Measurements from ENCODE around the gene RNF149.
"Not testable (repeated sequence)": the region's sequence is repeated elsewhere in the genome, so short reads cannot be mapped to it uniquely, and the experiment has no call there.

The RNF149 gene, protein sequence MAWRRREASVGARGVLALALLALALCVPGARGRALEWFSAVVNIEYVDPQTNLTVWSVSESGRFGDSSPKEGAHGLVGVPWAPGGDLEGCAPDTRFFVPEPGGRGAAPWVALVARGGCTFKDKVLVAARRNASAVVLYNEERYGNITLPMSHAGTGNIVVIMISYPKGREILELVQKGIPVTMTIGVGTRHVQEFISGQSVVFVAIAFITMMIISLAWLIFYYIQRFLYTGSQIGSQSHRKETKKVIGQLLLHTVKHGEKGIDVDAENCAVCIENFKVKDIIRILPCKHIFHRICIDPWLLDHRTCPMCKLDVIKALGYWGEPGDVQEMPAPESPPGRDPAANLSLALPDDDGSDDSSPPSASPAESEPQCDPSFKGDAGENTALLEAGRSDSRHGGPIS

DNA sequence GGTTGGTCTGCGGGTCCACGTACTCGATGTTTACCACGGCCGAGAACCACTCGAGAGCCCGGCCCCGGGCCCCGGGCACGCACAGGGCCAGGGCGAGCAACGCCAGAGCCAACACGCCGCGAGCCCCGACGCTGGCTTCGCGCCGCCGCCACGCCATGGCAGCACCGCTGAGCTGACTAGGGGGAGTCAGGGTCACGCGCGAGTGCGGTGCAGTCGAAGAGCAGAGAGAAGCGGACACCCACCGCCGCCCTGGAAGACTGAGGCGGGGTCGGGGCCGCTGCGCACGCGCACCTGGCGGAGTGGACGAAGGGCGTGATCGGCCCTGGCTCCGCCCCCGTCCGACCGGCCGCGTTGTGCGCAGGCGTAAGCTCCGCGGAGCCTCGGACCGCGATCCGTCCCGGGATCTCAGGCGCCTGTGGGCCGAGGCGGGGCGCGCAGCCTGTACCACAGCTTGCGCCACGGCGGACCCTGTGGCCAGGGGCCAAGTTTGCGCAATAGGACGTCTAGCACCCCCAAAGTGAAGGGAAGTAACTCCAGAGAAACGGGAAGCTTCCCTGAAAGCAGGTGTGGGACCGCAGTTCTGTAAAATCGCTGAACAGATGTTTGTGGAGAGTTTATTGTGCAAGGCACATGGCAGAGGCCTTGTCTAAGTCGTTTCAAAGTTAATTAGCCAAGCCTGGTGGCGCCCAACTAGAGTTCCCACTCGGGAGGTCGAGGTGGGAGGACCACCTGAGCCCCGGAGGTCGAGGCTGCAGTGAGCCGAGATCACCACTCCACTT, at the start of gene RNF149:
TSS of gene RNF149 (minus strand) at position 270 of the 779 bp plus-strand sequence. CDS start at position 157, 113 bp downstream.
- Mint-ChIP-seq H3K27me3 (no peaks in the 10 kb centered on the region), H3K27ac (peak within 1 kb of the TSS; percentile 98), H3K36me3 (ENCODE audit: low read depth) (peaks cover 25% of the 10 kb centered on the region), H3K9me3 (no peaks in the 10 kb centered on the region), H3K4me3 (peak within 1 kb of the TSS; percentile 95), H3K4me1 (ENCODE audit: low read depth) (peaks cover 81% of the 10 kb centered on the region)

DNA sequence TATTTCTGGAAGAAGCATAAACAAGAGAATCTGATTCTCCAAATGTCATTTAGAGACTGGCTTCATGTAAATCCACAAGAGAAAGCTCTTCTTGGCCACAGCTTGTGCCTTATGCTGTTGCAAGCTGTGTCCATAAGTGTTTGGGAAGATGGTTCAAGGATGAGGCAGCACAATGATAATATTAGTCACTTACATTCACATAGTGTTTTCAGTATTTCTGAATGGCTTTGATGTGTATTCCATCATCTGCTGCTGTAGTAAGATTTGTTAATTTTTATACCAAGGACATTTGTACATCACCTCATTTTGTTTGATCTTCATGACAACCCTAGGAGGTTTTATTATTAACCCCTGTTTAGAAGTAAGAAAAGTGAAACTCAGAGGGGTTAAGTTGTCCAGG, 48.9 kb upstream of the RNF149 start:
- H3K27me3 Mint-ChIP-seq = no peaks in the 10 kb centered on the region
- H3K9me3 Mint-ChIP-seq = no peaks in the 10 kb centered on the region
- peaks cover 17% of the 10 kb centered on the region for H3K4me1 Mint-ChIP-seq (ENCODE audit: low read depth)
- H3K36me3 Mint-ChIP-seq (ENCODE audit: low read depth) = no peaks in the 10 kb centered on the region
- no peak overlapping the region for H3K4me3 Mint-ChIP-seq
- no peak overlapping the region for H3K27ac Mint-ChIP-seq

DNA sequence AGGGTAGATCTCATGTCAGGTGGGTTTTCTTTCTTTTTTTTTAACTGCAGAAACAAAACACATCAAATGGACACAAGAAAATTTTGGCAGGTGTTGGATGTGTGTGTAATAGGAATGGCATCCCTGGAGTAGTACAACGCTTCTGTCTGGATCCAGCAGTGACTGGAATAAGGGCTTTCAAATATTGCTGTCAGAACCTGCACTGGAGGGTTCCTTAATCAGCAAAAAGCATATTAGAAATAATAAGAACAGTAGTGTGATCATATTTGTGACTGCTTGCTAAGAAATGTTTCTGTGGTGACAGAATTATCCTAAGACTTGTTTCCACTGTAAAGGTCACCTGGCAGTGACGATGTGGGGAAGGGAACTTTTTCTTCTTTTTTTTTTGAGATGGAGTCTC, 48.0 kb upstream of the RNF149 start:
- Mint-ChIP-seq H3K4me1 (ENCODE audit: low read depth) (peaks cover 9% of the 10 kb centered on the region), H3K36me3 (ENCODE audit: low read depth) (no peaks in the 10 kb centered on the region), H3K27me3 (no peaks in the 10 kb centered on the region), H3K27ac (no peak overlapping the region), H3K9me3 (no peaks in the 10 kb centered on the region), H3K4me3 (no peak overlapping the region)

DNA sequence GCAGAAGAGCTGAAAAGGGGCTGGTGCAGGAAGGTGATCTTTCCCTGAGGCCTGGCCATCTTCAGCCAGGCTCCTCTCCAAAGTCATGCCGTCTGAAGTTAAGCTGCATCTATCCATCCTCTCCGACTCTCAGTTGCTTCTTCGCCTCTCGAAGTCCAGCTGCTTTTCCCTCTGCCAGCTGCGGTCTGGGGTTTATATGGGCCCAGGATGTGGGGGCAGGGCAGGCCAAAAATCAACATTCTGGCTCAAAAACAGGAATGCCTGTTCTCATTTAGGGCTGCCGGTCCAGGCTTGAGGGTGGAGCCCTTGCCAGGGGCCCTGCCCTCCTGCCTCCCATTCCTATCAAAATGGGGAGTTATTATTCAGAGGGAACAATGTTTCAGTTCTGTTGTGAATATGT, 47.6 kb upstream of the RNF149 start:
- no peaks in the 10 kb centered on the region for H3K9me3 Mint-ChIP-seq
- H3K27ac Mint-ChIP-seq = no peak overlapping the region
- no peaks in the 10 kb centered on the region for H3K36me3 Mint-ChIP-seq (ENCODE audit: low read depth)
- peaks cover 4% of the 10 kb centered on the region for H3K4me1 Mint-ChIP-seq (ENCODE audit: low read depth)
- H3K27me3 Mint-ChIP-seq = no peaks in the 10 kb centered on the region
- no peak overlapping the region for H3K4me3 Mint-ChIP-seq

DNA sequence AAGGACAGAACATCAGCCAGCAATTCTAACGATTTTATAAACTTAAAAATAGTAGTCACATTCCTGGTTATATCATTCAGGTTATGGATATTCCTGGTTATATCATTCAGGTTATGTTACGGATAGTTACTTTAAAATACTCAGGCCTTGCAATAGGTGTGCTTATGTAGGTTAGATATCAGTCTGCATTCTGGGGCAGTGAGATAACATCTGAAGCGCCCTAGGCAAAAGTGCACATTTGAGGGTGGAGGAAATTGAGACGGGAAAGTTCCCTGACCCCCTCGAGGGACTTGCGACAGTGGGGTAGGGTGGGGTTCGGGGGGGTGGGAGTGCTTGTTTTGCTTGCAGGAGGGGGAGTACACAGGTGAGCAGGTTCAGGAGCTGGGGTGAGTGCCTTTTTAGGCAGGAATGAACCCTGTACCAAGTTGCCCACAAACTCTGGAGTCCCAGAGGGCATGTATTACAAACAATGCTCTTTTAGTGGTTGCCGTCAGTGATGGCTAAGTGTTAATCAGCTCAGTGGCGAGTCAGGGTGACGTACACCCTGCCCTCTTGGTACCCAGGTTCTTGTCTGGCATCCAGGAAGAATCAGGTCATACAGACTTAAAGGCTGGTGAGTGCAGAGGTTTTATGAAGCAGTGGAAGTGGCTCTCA, 47.0 kb upstream of the RNF149 start:
- Mint-ChIP-seq H3K9me3 (no peaks in the 10 kb centered on the region), H3K27me3 (no peaks in the 10 kb centered on the region), H3K4me3 (no peak overlapping the region), H3K27ac (no peak overlapping the region), H3K4me1 (ENCODE audit: low read depth) (no peaks in the 10 kb centered on the region), H3K36me3 (ENCODE audit: low read depth) (no peaks in the 10 kb centered on the region)

DNA sequence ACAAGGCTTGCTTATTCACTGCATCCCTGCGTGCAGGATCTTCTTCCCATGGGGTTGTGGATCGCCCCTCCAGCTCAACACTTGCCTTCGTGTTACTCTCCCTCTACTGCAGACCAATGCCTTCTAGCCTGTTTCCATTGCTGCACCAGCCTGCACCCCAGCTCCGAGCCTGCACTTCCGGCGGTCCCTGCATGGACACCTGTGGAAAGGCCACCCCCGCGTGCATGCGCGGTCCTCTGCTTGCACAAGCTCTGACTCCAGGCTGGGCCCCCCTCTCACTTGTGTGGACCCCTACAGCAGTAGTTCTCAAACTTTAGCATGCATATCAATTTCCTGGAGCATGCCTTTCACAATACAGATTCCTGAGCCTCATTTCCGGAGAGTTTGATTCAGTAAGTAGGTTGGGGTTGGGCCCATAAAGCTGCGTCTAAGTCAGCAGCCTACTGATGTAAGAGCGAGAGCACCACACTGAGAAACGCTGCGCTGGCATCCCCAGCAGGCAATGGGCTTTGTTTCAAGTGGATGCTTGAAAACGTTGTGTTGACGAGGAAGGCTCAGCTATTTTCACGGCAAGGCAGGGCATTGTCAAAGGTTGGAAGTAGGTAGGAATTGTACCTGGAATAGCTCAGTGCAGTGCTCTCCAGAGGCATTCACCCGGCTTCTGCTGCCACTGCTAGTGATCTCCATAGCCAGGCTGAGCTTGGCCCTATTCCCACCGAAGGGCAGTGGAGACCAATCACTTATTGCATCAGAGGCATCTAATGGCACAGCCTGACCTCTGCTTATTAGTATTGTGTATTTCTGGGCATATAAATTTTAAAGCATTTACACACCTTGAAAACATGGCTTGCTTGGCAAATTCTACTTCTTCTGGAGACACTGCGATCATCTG, 46.2 kb upstream of the RNF149 start:
- H3K4me3 Mint-ChIP-seq = no peak overlapping the region
- H3K27me3 Mint-ChIP-seq = no peaks in the 10 kb centered on the region
- H3K9me3 Mint-ChIP-seq = no peaks in the 10 kb centered on the region
- H3K4me1 Mint-ChIP-seq (ENCODE audit: low read depth) = no peaks in the 10 kb centered on the region
- no peaks in the 10 kb centered on the region for H3K36me3 Mint-ChIP-seq (ENCODE audit: low read depth)
- no peak overlapping the region for H3K27ac Mint-ChIP-seq

DNA sequence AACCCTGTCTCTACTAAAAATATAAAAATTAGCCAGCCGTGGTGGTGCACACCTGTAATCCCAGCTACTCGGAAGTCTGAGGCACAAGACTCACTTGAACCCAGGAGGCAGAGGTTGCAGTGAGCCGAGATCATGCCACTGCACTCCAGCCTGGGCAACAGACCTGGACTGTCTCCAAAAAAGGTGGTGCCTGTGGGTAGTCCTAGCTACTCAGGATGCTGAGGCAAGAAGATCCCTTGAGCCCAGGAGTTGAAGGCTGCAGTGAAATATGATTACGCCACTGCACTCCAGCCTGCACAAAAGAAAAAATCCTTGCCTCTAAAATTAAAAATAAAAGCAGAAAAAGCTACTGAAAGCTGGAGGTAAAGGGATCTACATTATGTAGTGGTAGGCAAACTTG, 44.1 kb upstream of the RNF149 start:
- not testable (repeated sequence) for H3K36me3 Mint-ChIP-seq (ENCODE audit: low read depth); H3K27ac Mint-ChIP-seq; H3K9me3 Mint-ChIP-seq; H3K4me1 Mint-ChIP-seq (ENCODE audit: low read depth); H3K4me3 Mint-ChIP-seq; H3K27me3 Mint-ChIP-seq

DNA sequence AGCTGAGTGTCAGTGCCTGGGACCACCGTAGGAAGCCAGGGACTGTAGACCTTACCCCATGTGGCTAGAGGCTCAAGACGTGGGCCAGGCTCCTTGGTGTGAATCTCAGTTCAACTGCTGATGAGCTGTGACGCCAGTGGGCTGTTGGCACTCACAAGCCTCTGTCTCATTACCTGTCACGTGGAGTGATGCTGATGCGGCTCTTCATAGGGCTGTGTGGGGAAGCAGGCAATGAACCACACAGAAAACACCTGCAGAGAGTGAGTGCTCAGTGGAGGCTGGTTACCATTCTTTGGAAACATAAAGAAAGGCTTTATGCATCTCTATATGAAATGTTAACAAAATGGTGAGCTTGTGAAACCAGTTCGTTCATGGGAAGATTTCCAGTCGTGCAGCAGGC, 42.7 kb upstream of the RNF149 start:
- Mint-ChIP-seq H3K27me3 (no peaks in the 10 kb centered on the region), H3K4me3 (no peak overlapping the region), H3K27ac (no peak overlapping the region), H3K9me3 (no peaks in the 10 kb centered on the region), H3K36me3 (ENCODE audit: low read depth) (no peaks in the 10 kb centered on the region), H3K4me1 (ENCODE audit: low read depth) (no peaks in the 10 kb centered on the region)

DNA sequence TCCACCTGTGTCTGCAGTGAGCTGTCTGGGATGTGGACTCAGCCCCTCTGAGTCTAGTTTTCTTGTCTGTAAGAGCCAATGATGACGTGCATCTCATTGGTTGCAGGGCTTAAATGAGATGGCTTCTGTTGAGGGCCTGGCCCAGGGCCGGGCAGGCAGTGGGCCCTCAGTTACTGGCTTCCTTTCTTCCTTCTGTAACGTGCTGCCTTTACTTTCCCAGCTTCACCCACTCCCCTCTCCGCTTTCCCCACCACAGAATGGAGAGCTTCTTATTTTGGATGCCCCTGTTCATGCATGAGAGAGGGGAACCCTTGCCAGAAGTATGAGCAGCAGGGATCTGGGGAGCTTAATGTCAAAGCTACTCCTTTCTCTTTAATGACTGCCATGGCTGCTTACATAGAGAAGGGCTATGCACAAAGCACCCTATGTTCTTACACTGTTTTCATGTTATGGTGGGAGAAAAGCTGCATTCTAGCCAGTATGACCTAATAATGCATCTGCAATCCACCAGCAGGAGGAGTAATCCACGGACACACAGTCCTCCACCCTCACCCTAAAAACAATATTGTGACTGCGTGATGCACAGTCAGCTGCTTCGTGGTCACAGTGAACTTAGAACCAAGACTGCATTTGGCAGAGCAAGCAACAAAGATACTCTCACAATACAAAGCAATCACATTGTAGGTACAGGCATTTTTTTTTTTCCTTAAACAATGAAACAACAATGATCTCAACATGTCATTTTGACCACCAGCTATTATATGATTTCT, 41.6 kb upstream of the RNF149 start:
- Mint-ChIP-seq H3K36me3 (ENCODE audit: low read depth) (no peaks in the 10 kb centered on the region), H3K9me3 (no peaks in the 10 kb centered on the region), H3K27ac (no peak overlapping the region), H3K4me1 (ENCODE audit: low read depth) (no peaks in the 10 kb centered on the region), H3K27me3 (no peaks in the 10 kb centered on the region), H3K4me3 (no peak overlapping the region)

DNA sequence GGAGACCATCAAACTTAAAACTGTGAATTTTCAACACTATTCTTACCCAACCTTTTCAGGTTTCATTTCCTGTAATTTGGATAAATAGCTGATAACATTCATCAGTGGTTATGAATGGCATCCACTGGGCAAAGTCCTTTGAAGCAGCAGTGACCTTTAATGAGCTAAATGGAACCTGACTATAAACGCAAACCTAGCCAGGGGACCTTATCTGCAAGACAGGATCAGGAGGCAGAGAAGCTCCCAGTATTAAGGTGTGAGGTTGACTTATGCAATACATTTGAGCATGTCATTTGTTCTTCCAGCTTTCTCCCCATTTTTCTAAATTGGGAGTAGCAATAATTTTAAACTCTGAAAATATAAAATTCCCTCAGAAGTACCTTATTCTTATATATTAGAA, 40.4 kb upstream of the RNF149 start:
- Mint-ChIP-seq H3K4me1 (ENCODE audit: low read depth) (no peaks in the 10 kb centered on the region), H3K36me3 (ENCODE audit: low read depth) (no peaks in the 10 kb centered on the region), H3K9me3 (no peaks in the 10 kb centered on the region), H3K4me3 (no peak overlapping the region), H3K27me3 (no peaks in the 10 kb centered on the region), H3K27ac (no peak overlapping the region)

DNA sequence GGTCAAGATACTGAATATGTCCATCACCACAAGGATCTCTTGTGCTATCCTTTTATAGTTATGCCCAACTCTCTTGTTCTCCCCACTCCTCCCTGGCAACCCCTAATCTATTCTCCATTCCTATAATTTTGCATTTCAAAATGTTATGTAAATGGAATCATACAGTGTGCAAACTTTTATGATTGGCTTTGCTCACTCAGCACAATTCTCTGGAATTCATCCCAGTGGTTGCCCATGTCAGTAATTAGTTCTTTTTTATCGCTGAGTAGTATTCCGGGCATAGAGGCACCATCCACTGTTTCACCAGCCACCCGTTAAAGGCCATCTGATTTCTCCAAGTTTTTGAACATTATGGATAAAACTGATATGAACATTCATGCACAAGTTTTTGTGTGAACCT, 38.4 kb upstream of the RNF149 start:
- H3K4me1 Mint-ChIP-seq (ENCODE audit: low read depth) = peaks cover 7% of the 10 kb centered on the region
- no peaks in the 10 kb centered on the region for H3K27me3 Mint-ChIP-seq
- no peaks in the 10 kb centered on the region for H3K36me3 Mint-ChIP-seq (ENCODE audit: low read depth)
- no peaks in the 10 kb centered on the region for H3K9me3 Mint-ChIP-seq
- no peak overlapping the region for H3K27ac Mint-ChIP-seq
- no peak overlapping the region for H3K4me3 Mint-ChIP-seq

DNA sequence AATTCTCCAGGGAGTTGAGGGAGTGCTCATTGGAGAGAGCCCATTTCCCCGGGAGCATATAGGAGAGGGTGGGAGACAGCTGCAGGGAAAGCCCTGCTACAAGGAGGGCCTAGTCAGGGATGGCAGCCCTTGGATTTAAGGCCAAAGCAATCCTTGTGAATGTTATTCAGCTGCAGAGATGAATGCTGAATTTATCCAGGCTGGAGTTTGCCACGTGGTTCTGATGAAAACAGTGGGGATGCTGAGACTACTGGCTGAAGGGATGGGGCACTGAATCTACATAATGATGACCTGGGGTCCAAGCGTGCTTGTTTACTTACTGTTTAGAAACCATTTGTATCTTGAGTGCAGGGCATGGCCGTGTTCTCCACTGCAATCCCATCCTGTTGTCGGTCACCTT, 35.6 kb upstream of the RNF149 start:
- no peaks in the 10 kb centered on the region for H3K36me3 Mint-ChIP-seq (ENCODE audit: low read depth)
- no peak overlapping the region for H3K27ac Mint-ChIP-seq
- no peak overlapping the region for H3K4me3 Mint-ChIP-seq
- H3K27me3 Mint-ChIP-seq = no peaks in the 10 kb centered on the region
- no peaks in the 10 kb centered on the region for H3K9me3 Mint-ChIP-seq
- peaks cover 23% of the 10 kb centered on the region for H3K4me1 Mint-ChIP-seq (ENCODE audit: low read depth)

DNA sequence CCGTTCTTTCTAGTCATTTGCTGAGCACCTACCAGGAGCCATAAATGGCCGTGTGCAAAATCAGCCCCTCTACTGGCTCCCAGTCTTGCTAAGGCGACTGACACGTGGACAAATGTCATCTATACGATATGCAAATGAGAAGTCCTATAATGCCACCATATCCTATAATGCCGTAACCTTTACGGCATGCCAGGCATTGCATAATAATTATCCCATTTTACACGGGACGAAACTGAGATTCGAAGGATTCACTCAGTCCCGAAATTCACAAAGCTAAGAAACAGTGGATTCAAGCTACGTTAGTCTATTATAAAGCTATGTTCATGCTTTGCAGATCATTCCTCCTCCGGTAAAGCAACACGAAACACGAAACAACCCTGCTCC, 34.1 kb upstream of the RNF149 start:
- H3K4me1 Mint-ChIP-seq (ENCODE audit: low read depth) = peaks cover 23% of the 10 kb centered on the region
- no peak overlapping the region for H3K27ac Mint-ChIP-seq
- no peaks in the 10 kb centered on the region for H3K9me3 Mint-ChIP-seq
- no peaks in the 10 kb centered on the region for H3K27me3 Mint-ChIP-seq
- H3K4me3 Mint-ChIP-seq = no peak overlapping the region
- H3K36me3 Mint-ChIP-seq (ENCODE audit: low read depth) = no peaks in the 10 kb centered on the region

Data from stimulated activated naive CD8-positive, alpha-beta T cell treated with anti-CD3 and anti-CD28 coated beads, Interleukin-15, Interleukin-2, amounts not matched to agents 100 ng/mL and 50 ng/mL, for 24 hours (primary cell).